Colonic mucosa (tissue), 4 donors: ENCODE data around the gene CELF3. TPM values are rescaled to one million over a fixed set of nuclear protein-coding genes. Genes with fewer than 3 reads are reported as not detected.
"Not testable (repeated sequence)": the region's sequence is repeated elsewhere in the genome, so short reads cannot be mapped to it uniquely, and the experiment has no call there.

Experiments used
- DNase-seq: peaks from one replicate; pipeline ENCODE4 v3.0.0-alpha.2; 2020
- H3K27ac ChIP-seq: fragments of 200-600 bp; one replicate; pipeline ENCODE4 v1.8.0; 2021
- H3K27me3 ChIP-seq: fragments of 200-600 bp; one replicate; pipeline ENCODE4 v1.8.0; 2021
- H3K36me3 ChIP-seq: fragments of 200-600 bp; one replicate; pipeline ENCODE4 v1.8.0; 2021
- H3K4me1 ChIP-seq: fragments of 200-600 bp; one replicate; pipeline ENCODE4 v1.8.0; 2021; ENCODE audit warnings: mild to moderate bottlenecking
- H3K4me3 ChIP-seq: fragments of 200-600 bp; one replicate; pipeline ENCODE4 v1.8.0; 2021
- H3K9ac ChIP-seq, 2 donors: one replicate each; pipeline ENCODE4 v1.7.0; 2013; ENCODE audit warnings: control low read depth in 2 of 2, low read depth in 2 of 2, low read length in 2 of 2
- H3K9me3 ChIP-seq: fragments of 200-600 bp; one replicate; pipeline ENCODE4 v1.8.0; 2021
- intact Hi-C: fragments of 100-400 bp; cut with DNase I; formaldehyde crosslinking; loops from one replicate; pipeline ENCODE4 v1.14.1; 2022
- total RNA-seq, 2 donors: library from RNA; stranded (reverse); fragmentation: NEBNext Ultra II Directional in 1 of 2; extraction: Animal tissue kit (Norgen Biotek cat#: 25700) in 1 of 2; gene quantifications; one replicate each; pipeline ENCODE4 v1.2.1, GENCODE V29; 2021
- TF ChIP-seq, protein P1 (sequence below): fragments of 200-600 bp; IDR thresholded peaks from one replicate; pipeline ENCODE4 v1.8.0; 2022; ENCODE audit warnings: antibody characterized with exemption, mild to moderate bottlenecking
- donor health status: healthy.
- donor health status: DM: no; HTN: no; CAD: no.
- donor health status: DM: no; HTN: no; CAD: no.

Gene CELF3
- total RNA-seq, 2 donors from 2014 or later = 2.7 to 2.8 TPM

DNA sequence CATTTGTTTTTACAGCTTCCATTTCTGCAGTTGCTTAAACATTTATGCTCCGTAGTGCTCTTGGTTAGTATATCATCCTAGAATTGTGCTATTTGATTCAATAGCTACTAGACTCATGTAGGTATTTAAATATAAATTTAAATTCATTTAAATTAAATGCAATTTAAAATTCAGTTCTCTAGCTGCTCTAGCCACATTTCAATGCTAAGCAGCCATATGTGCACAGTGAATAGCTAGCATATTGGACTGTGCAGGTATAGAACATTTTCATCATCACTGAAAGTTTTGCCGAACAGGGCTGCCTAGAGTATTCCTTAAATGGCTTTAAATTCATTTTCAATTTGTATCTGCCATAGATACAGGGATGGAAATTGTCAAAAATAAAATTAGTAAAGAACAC lies 32.5 kb downstream of the CELF3 start:
- no peaks in the 10 kb centered on the region for H3K36me3 ChIP-seq
- DNase-seq = no peak
- intact Hi-C loops = no loop called here
- no peaks in the 10 kb centered on the region for H3K27me3 ChIP-seq
- no peak overlapping the region for H3K9ac ChIP-seq
- H3K4me1 ChIP-seq = no peaks in the 10 kb centered on the region
- TF ChIP-seq, protein P1, sequence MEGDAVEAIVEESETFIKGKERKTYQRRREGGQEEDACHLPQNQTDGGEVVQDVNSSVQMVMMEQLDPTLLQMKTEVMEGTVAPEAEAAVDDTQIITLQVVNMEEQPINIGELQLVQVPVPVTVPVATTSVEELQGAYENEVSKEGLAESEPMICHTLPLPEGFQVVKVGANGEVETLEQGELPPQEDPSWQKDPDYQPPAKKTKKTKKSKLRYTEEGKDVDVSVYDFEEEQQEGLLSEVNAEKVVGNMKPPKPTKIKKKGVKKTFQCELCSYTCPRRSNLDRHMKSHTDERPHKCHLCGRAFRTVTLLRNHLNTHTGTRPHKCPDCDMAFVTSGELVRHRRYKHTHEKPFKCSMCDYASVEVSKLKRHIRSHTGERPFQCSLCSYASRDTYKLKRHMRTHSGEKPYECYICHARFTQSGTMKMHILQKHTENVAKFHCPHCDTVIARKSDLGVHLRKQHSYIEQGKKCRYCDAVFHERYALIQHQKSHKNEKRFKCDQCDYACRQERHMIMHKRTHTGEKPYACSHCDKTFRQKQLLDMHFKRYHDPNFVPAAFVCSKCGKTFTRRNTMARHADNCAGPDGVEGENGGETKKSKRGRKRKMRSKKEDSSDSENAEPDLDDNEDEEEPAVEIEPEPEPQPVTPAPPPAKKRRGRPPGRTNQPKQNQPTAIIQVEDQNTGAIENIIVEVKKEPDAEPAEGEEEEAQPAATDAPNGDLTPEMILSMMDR = no peak
- H3K4me3 ChIP-seq = no peak overlapping the region
- H3K27ac ChIP-seq = no peak overlapping the region
- H3K9me3 ChIP-seq = no peaks in the 10 kb centered on the region

DNA sequence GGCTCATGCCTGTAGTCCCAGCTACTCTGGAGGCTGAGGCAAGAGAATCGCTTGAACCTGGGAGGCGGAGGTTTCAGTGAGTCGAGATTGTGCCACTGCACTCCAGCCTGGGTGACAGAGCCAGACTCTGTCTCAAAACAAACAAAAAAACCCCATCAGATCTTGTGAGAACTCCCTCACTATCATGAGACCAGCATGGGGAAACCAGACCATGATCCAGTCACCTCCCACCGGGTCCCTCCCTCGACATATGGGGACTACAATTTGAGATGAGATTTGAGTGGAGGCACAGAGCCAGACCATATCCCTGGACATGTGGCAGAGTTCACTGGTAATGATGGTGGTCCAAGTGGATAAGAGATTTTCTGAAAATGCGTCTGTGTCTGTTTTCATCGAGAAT lies 33.7 kb downstream of the CELF3 start:
- H3K9ac ChIP-seq, H3K4me3 ChIP-seq, H3K36me3 ChIP-seq, H3K4me1 ChIP-seq, DNase-seq, H3K9me3 ChIP-seq, H3K27ac ChIP-seq, intact Hi-C loops, H3K27me3 ChIP-seq: not testable (repeated sequence)

DNA sequence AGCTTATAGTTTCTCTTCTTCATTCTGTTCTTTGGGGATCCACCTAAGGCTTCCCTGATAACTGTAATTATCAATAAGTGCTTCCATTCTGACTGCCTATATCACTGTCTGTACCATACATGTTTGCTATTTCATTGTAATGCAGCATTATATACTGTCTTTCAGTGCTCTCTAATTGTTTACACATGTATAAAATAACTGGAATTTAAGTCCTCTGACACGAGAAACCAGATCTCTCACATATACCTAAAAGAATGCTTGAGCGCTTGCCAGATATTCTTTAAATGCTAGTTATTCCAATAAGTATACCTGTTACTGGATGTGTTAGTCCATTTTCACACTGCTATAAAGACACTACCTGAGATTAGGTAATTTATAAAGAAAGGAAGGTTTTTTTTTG lies 34.7 kb downstream of the CELF3 start:
- Histone ChIP-seq H3K9ac (no peak overlapping the region), H3K9me3 (no peaks in the 10 kb centered on the region), H3K4me1 (no peaks in the 10 kb centered on the region), H3K4me3 (no peak overlapping the region), H3K27me3 (no peaks in the 10 kb centered on the region), H3K36me3 (no peaks in the 10 kb centered on the region), H3K27ac (no peak overlapping the region)
- intact Hi-C loops = no loop called here
- DNase-seq = no peak
- TF ChIP-seq, protein P1 = no peak

DNA sequence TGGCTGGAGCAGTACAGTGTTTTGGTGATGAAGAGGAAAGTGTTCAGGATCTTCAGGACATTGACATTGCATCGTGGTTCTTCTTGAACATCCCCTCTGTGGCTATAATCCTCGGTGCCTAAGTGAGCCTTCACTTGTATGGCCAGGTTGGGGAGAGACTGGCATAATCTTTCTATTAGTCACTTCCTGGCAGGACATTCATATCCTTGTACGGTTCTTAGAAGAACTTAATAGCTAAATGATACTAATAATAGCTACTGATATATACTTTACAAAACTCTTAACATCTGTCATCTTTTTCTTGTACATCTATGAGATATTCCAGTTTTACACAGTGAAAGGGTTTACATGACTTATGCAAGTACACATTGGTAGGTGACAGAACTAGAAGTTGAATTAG lies 35.8 kb downstream of the CELF3 start:
- Histone ChIP-seq H3K27ac (no peak overlapping the region), H3K4me1 (no peaks in the 10 kb centered on the region), H3K9me3 (no peaks in the 10 kb centered on the region), H3K36me3 (no peaks in the 10 kb centered on the region), H3K9ac (no peak overlapping the region), H3K27me3 (no peaks in the 10 kb centered on the region), H3K4me3 (no peak overlapping the region)
- TF ChIP-seq, protein P1 = no peak
- intact Hi-C loops = no loop called here
- no peak for DNase-seq

DNA sequence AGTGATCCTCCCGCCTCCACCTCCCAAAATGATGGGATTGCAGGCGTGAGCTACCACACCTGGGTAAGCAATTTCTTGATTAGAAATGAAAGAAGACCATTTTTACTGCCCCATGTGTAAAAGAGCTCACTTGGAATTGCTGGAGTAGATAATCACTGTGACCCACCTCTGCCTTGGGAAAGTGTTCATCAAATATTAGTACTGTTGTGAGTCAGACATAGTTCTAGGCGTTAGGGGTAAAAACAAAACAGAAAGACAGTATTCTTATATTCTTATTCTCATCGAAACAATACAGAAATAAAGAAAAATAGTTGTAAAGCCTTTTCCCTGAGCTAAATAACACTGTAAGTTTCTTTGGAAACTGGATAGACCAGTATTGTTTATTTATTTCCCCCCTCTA lies 36.2 kb downstream of the CELF3 start:
- H3K4me3 ChIP-seq = no peak overlapping the region
- TF ChIP-seq, protein P1 = no peak
- no peaks in the 10 kb centered on the region for H3K27me3 ChIP-seq
- no peaks in the 10 kb centered on the region for H3K4me1 ChIP-seq
- H3K27ac ChIP-seq = no peak overlapping the region
- H3K9me3 ChIP-seq = no peaks in the 10 kb centered on the region
- intact Hi-C loops = no loop called here
- H3K9ac ChIP-seq = no peak overlapping the region
- no peak for DNase-seq
- H3K36me3 ChIP-seq = no peaks in the 10 kb centered on the region

DNA sequence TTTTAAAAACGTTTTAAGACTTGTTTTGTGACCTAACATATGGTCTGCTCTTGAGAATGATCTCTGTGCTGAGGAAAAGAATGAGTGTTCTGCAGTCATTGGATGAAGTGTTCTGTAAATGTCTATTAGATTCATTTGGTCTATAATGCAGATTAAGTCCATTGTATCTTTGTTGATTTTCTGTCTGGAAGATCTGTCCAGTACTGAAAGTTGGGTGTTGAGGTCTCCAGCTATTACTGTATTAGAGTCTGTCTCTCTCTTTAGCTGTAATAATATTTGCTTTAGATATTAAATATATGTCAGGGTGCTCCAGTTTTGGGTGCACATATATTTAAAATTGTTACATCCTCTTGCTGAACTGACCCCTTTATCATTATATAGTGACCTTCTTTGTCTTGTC lies 43.2 kb downstream of the CELF3 start:
- intact Hi-C loops = no loop called here
- Histone ChIP-seq H3K4me3 (no peak overlapping the region), H3K27me3 (no peaks in the 10 kb centered on the region), H3K4me1 (no peaks in the 10 kb centered on the region), H3K36me3 (no peaks in the 10 kb centered on the region), H3K9ac (no peak overlapping the region), H3K27ac (no peak overlapping the region), H3K9me3 (no peaks in the 10 kb centered on the region)
- no peak for DNase-seq
- TF ChIP-seq, protein P1 = no peak

DNA sequence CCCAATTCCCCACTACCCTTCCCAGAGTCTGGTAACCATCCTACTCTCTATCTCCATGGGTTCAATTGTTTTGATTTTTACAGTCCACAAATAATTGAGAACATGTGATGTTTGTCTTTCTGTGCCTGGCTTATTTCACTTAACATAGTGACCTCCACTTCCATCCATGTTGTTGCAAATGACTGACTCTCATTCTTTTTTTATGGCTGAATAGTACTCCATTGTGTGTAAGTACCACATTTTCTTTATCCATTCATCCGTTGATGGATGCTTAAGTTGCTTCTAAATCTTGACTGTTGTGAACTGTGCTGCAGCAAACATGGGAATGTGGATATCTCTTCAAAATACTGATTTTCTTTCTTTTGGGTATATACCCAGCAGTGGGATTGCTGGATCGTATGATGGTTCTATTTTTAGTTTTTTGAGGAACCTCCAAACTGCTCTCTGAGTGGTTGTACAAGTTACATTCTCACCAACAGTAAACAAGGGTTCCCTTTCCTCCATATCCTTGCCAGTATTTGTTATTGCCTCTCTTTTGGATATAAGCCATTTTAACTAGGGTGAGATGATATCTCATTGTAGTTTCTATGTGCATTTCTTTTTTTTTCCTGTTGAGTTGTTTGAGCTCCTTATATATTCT lies 46.4 kb downstream of the CELF3 start:
- intact Hi-C loops, H3K4me3 ChIP-seq, H3K4me1 ChIP-seq, H3K36me3 ChIP-seq, DNase-seq, H3K27ac ChIP-seq, H3K9ac ChIP-seq, H3K27me3 ChIP-seq, H3K9me3 ChIP-seq: not testable (repeated sequence)
